K562 (cell line): ENCODE data around the gene FAM204A. TPM values are rescaled to one million over a fixed set of nuclear protein-coding genes. Genes with fewer than 3 reads are reported as not detected.

Source experiments
- ATAC-seq: fragments of 200-7000 bp; cut with Tn5 transposase; 3 replicates; pipeline ENCODE4 v1.9.1; 2020; ENCODE audit warnings: moderate library complexity
- BruUV-seq: library from RNA; stranded (reverse); fragments of 400-500 nt; replicated peaks from 2 replicates; lab custom pipeline; 2021; lab: Mats Ljungman, UMichigan
- CTCF ChIA-PET: fragments of 300-600 bp; formaldehyde crosslinking; extraction: SDS; loops from one replicate; lab custom pipeline; 2021; ENCODE audit warnings: low intra/inter-chr PET ratio; lab: Yijun Ruan, JAX
- POLR2A ChIA-PET: fragments of 300-600, 350-650 bp; sonication (Branson Sonifier 250); formaldehyde crosslinking; extraction: SDS; loops from one replicate; lab custom pipeline; 2021; ENCODE audit warnings: antibody characterized with exemption, inconsistent platforms; lab: Yijun Ruan, JAX
- DNase-seq, 4 experiments: peaks; one replicate each; pipeline versions ENCODE4 v3.0.0 to v3.0.0-alpha.2; 2011 to 2018; ENCODE audit warnings: low spot score in 3 of 4, mixed read lengths in 3 of 4; ENCODE audit errors: extremely low read depth in 1 of 4
- FAIRE-seq: peaks from 2 replicates; lab custom pipeline; 2011; peaks lifted over from hg19 to GRCh38; lab: Jason Lieb, UNC
- H2AFZ ChIP-seq: 2 replicates; pipeline ENCODE4 v1.6.0; 2011; ENCODE audit warnings: low read depth, low read length, control low read depth, inconsistent platforms
- H3K27ac ChIP-seq: fragments of 200-600 bp; 3 replicates; pipeline ENCODE4 v1.8.0; 2011; ENCODE audit warnings: low read depth, mild to moderate bottlenecking, control low read depth, inconsistent platforms, low read length, moderate library complexity, mixed read lengths; ENCODE audit errors: extremely low read depth
- H3K27me3 ChIP-seq, 2 experiments: fragments of 300-600 bp in 1 of 2; 2 replicates in 1 of 2; 3 replicates in 1 of 2; pipeline versions ENCODE4 v1.6.0 to v1.8.0; 2011; ENCODE audit warnings: inconsistent platforms in 2 of 2, low read length in 2 of 2, mild to moderate bottlenecking in 1 of 2, mixed read lengths in 1 of 2, moderate library complexity in 1 of 2; ENCODE audit not compliant: control insufficient read depth in 2 of 2, insufficient read depth in 2 of 2
- H3K36me3 ChIP-seq: fragments of 300-600 bp; 3 replicates; pipeline ENCODE4 v1.8.0; 2011; ENCODE audit warnings: mild to moderate bottlenecking, low read length, inconsistent platforms; ENCODE audit not compliant: control insufficient read depth, insufficient read depth
- H3K4me1 ChIP-seq, 2 experiments: fragments of 200-600 bp in 1 of 2; replicated peaks in 1 of 2; 2 replicates in 1 of 2; 3 replicates in 1 of 2; pipeline versions ENCODE4 v1.5.1 to v1.8.0; 2011; ENCODE audit warnings: inconsistent platforms in 2 of 2, low read length in 2 of 2, mild to moderate bottlenecking in 1 of 2, mixed read lengths in 1 of 2, moderate library complexity in 1 of 2; ENCODE audit not compliant: control insufficient read depth in 2 of 2, insufficient read depth in 2 of 2
- H3K4me2 ChIP-seq: 2 replicates; pipeline ENCODE4 v1.6.1; 2011; ENCODE audit warnings: low read length, control low read depth, inconsistent platforms, mixed read lengths; ENCODE audit not compliant: insufficient read depth
- H3K4me3 ChIP-seq: fragments of 200-600 bp; sonication (generic), shearing (Covaris generic); 2 replicates; pipeline ENCODE4 v1.5.1; 2016; ENCODE audit warnings: control low read depth, inconsistent platforms
- H3K79me2 ChIP-seq: fragments of 200-600 bp; 3 replicates; pipeline ENCODE4 v1.8.0; 2011; ENCODE audit warnings: low read length, inconsistent platforms; ENCODE audit not compliant: control insufficient read depth, insufficient read depth
- H3K9ac ChIP-seq, 2 experiments: 2 replicates each; pipeline versions ENCODE4 v1.6.0 to v1.6.1; 2011; ENCODE audit warnings: low read depth in 2 of 2, low read length in 2 of 2, control low read depth in 1 of 2, inconsistent platforms in 1 of 2, mild to moderate bottlenecking in 1 of 2, mixed read lengths in 1 of 2; ENCODE audit not compliant: insufficient read depth in 1 of 2
- H3K9me1 ChIP-seq: one replicate; pipeline ENCODE4 v1.6.0; 2011; ENCODE audit warnings: inconsistent platforms, mild to moderate bottlenecking, low read length, moderate library complexity; ENCODE audit not compliant: control insufficient read depth, insufficient read depth
- H3K9me3 ChIP-seq: replicated peaks from 2 replicates; pipeline ENCODE4 v1.5.1; 2011; ENCODE audit warnings: low read depth, low read length, inconsistent platforms; ENCODE audit not compliant: control insufficient read depth, insufficient read depth
- H4K20me1 ChIP-seq: replicated peaks from 2 replicates; pipeline ENCODE4 v1.6.1; 2011; ENCODE audit warnings: low read length, inconsistent platforms, mixed read lengths; ENCODE audit not compliant: control insufficient read depth, insufficient read depth
- CBX2 ChIP-seq: fragments of 200-600 bp; sonication (generic); IDR thresholded peaks from one replicate; pipeline ENCODE4 v1.6.1; 2012; ENCODE audit warnings: mild to moderate bottlenecking, low read length, inconsistent platforms; ENCODE audit not compliant: insufficient read depth, poor library complexity, severe bottlenecking
- EP400 ChIP-seq: fragments of 450-650 bp; IDR thresholded peaks from 2 replicates; pipeline ENCODE4 v1.6.1; 2017; ENCODE audit warnings: antibody characterized with exemption, mild to moderate bottlenecking, moderate library complexity
- HDAC6 ChIP-seq: IDR thresholded peaks from 2 replicates; pipeline ENCODE4 v1.6.1; 2012; ENCODE audit warnings: low read depth, mild to moderate bottlenecking, control low read depth, inconsistent platforms, low read length, moderate library complexity
- MAFF ChIP-seq: IDR thresholded peaks from 2 replicates; pipeline ENCODE4 v1.6.1; 2012; ENCODE audit warnings: low read length, improper control_type of control experiment
- MEF2D ChIP-seq: conservative IDR thresholded peaks from 2 replicates; pipeline ENCODE4 v1.6.1; 2016; ENCODE audit warnings: low read depth, missing genetic modification characterization, missing compliant biosample characterization
- MIER1 ChIP-seq: fragments of 450-650 bp; IDR thresholded peaks from 2 replicates; pipeline ENCODE4 v1.6.1; 2016; ENCODE audit warnings: antibody characterized with exemption, mild to moderate bottlenecking, low read depth
- POLR2G ChIP-seq: fragments of 200-400 bp; formaldehyde crosslinking; IDR thresholded peaks from 2 replicates; pipeline ENCODE4 v1.6.1; 2017; ENCODE audit warnings: low read depth, mild to moderate bottlenecking, antibody characterized with exemption, low read length, moderate library complexity
- SAFB2 ChIP-seq: fragments of 200-400 bp; formaldehyde crosslinking; IDR thresholded peaks from 2 replicates; pipeline ENCODE4 v1.6.1; 2018; ENCODE audit warnings: borderline replicate concordance, low read length, low read depth, moderate library complexity; ENCODE audit not compliant: severe bottlenecking
- TOE1 ChIP-seq, 2 experiments: fragments of 450-650 bp in 1 of 2; sonication (generic) in 1 of 2; formaldehyde crosslinking in 1 of 2; IDR thresholded peaks; 2 replicates each; pipeline versions ENCODE4 v1.7.1 to v1.8.0; 2016 to 2022; ENCODE audit warnings: borderline replicate concordance in 2 of 2, mild to moderate bottlenecking in 2 of 2, antibody characterized with exemption in 1 of 2, inconsistent platforms in 1 of 2, low read depth in 1 of 2, missing genetic modification reagents in 1 of 2, moderate library complexity in 1 of 2
- XRCC3 ChIP-seq: fragments of 450-650 bp; IDR thresholded peaks from 2 replicates; pipeline ENCODE4 v1.6.1; 2017; ENCODE audit warnings: mild to moderate bottlenecking, moderate library complexity
- ZFP1 ChIP-seq: fragments of 450-650 bp; formaldehyde crosslinking; IDR thresholded peaks from 2 replicates; pipeline ENCODE4 v1.4.0; 2020; ENCODE audit warnings: mild to moderate bottlenecking, mixed read lengths
- ZNF311 ChIP-seq: fragments of 250-450 bp; sonication (Bioruptor Pico); IDR thresholded peaks from 2 replicates; pipeline ENCODE4 v1.4.0; 2020; ENCODE audit warnings: mild to moderate bottlenecking, moderate library complexity
- ZNF507 ChIP-seq: conservative IDR thresholded peaks from 2 replicates; pipeline ENCODE4 v1.6.1; 2017; ENCODE audit warnings: missing genetic modification characterization, missing compliant biosample characterization
- ZNF668 ChIP-seq: fragments of 250-450 bp; sonication (Bioruptor Pico); IDR thresholded peaks from 2 replicates; pipeline ENCODE4 v1.8.0; 2022; ENCODE audit warnings: mild to moderate bottlenecking, inconsistent platforms
- WGBS: fragments of 100-300 bp; shearing (Covaris generic); methylation state at CpG from one replicate; pipeline ENCODE4 v1.1.6; 2016; ENCODE audit warnings: low coverage, mixed read lengths; ENCODE audit not compliant: insufficient coverage; ENCODE audit errors: missing lambda C conversion rate; 5-methylcytosine and 5-hydroxymethylcytosine counted together
- in situ Hi-C: fragments of 300-500 bp; cut with MboI; formaldehyde crosslinking; loops from 4 replicates; pipeline ENCODE4 v1.15.0; 2018; ENCODE audit warnings: inconsistent platforms, mixed read lengths
- intact Hi-C: fragments of 100-400 bp; cut with micrococcal nuclease; formaldehyde crosslinking; loops from 2 replicates; pipeline ENCODE4 v1.14.2; 2022
- polyA plus RNA-seq, 8 experiments: library from polyadenylated mRNA; depleted of rRNA in 4 of 8; stranded (reverse) in 5 of 8; unstranded in 3 of 8; fragments of >200 nt; fragmentation: Nextera tagmentation in 2 of 8; fragmentation: Illumina TruSeq in 1 of 8; extraction: Ambion mirVana in 2 of 8; extraction: Trizol in 1 of 8; gene quantifications; 2 replicates each; pipeline versions ENCODE4 v1.2.1 to v1.2.3, GENCODE V29; 2011 to 2014; ENCODE audit warnings: inconsistent platforms in 1 of 8, missing spikeins in 1 of 8
- total RNA-seq, 7 experiments: library from RNA; depleted of rRNA in 6 of 7; stranded (reverse); fragments of >200 nt in 6 of 7; fragmentation: Illumina TruSeq in 2 of 7; extraction: Trizol in 2 of 7; gene quantifications; 2 replicates each; pipeline versions ENCODE4 v1.2.1 to v1.2.3, GENCODE V29; 2011 to 2021; ENCODE audit warnings: low replicate concordance in 1 of 7
- TF ChIP-seq, protein P1 (sequence below): IDR thresholded peaks from 3 replicates; pipeline ENCODE4 v1.6.1; 2011; ENCODE audit warnings: borderline replicate concordance, mild to moderate bottlenecking; ENCODE audit not compliant: insufficient read length, insufficient read depth

FAM204A gene
- total and polyA plus RNA-seq, 9 of the 15 experiments (the other 6 are each of a cell fraction or from before 2014, with no cell fraction given) = 29.0 to 64.5 (median 44.9) TPM

DNA sequence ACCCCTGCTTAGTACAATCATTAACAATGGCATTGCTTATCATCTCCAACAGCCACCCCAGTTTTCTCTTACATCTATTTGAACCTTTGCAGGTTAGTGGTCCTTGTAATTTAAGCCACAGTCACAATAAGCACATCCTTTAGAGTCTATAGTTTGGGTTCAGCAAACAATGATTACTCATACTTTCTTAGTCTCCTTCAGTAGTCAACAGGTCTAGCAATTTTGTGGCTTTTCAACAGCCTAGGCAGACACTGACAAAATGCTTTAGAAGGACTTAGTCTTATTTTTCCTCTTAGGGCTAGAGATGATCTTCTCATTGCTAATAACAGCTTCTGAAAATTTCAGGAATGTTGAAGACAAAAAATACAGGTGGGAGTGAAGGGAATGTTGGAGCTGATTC lies 32.3 kb upstream of the FAM204A start:
- FAIRE-seq = no peak

DNA sequence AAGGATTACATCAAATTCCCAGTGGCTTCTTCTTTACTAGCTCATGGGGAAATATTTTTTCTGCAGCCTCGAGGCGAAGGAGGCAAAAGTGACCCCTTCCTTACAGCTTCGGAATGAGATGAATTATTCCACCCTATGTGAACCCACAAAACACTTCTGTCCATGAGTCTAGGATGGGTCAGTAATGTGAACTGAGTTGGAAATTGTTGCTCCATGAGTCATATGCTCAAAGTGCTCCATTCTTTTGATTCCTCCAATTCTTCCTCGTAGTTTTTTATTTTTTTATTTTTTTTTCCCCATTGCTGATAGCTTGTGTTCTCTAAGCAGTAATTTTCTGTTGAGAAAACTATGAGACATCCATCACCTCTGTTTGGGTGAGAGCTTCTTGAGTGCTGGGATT lies 31.7 kb upstream of the FAM204A start:
- FAIRE-seq (no peak), DNase-seq (no peak), ATAC-seq (no peak)
- Histone ChIP-seq H3K9me1 (no peaks in the 10 kb centered on the region), H3K9me3 (no peaks in the 10 kb centered on the region), H3K79me2 (no peaks in the 10 kb centered on the region), H3K4me2 (no peak overlapping the region), H3K9ac (no peak overlapping the region), H3K4me1 (no peaks in the 10 kb centered on the region), H3K27ac (no peak overlapping the region), H4K20me1 (no peaks in the 10 kb centered on the region), H3K27me3 (peaks cover 0 to 8% of the 10 kb centered on the region in 2 experiments; a peak in 2 of 5 replicates), H3K4me3 (no peak overlapping the region), H2AFZ (no peak overlapping the region), H3K36me3 (no peaks in the 10 kb centered on the region)
- POLR2A ChIA-PET = interaction anchor here (0.6 to 0.9 kb wide), 2 partner anchors 11 to 12 kb away, joined by 3 read pairs; no protein-coding TSS in a partner anchor
- TF ChIP-seq POLR2G (no peak), MAFF (no peak), SAFB2 (no peak), ZFP1 (CRISPR knock-in tag) (no peak), HDAC6 (no peak), ZNF507 (no peak), TOE1 (IDR thresholded peaks at IDR 0.05; ENCODE audit: borderline replicate concordance) (no peak), TOE1 (CRISPR knock-in tag; IDR thresholded peaks at IDR 0.05; ENCODE audit: borderline replicate concordance, low read depth) (no peak), ZNF311 (CRISPR knock-in tag) (no peak), EP400 (no peak), CBX2 (no peak), MEF2D (tag) (no peak), ZNF668 (no peak)
- TF ChIP-seq, protein P1, sequence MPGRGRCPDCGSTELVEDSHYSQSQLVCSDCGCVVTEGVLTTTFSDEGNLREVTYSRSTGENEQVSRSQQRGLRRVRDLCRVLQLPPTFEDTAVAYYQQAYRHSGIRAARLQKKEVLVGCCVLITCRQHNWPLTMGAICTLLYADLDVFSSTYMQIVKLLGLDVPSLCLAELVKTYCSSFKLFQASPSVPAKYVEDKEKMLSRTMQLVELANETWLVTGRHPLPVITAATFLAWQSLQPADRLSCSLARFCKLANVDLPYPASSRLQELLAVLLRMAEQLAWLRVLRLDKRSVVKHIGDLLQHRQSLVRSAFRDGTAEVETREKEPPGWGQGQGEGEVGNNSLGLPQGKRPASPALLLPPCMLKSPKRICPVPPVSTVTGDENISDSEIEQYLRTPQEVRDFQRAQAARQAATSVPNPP = no peak
- WGBS = 0% methylated on average over 4 of the region's 4 CpGs
- BruUV-seq = no TSS peak
- intact Hi-C loops (no loop called here), in situ Hi-C loops (no loop called here)
- CTCF ChIA-PET = no interaction called here

More for the DNA sequence above, 32.3 kb upstream of the FAM204A start:
- BruUV-seq = no TSS peak
- no peaks in the 10 kb centered on the region for H3K9me3 ChIP-seq
- H2AFZ ChIP-seq = no peak overlapping the region
- H3K36me3 ChIP-seq = no peaks in the 10 kb centered on the region
- H3K9ac ChIP-seq = no peak overlapping the region
- CTCF ChIA-PET = no interaction called here
- no peak for DNase-seq
- no peaks in the 10 kb centered on the region for H4K20me1 ChIP-seq
- peaks cover 0 to 8% of the 10 kb centered on the region in 2 experiments; a peak in 2 of 5 replicates for H3K27me3 ChIP-seq
- ATAC-seq = no peak
- no peak overlapping the region for H3K4me2 ChIP-seq
- no peak for TF ChIP-seq MIER1
- no peak for TF ChIP-seq XRCC3
- H3K9me1 ChIP-seq = no peaks in the 10 kb centered on the region
- POLR2A ChIA-PET = interaction anchor here (0.6 kb wide), 1 partner anchor 11 kb away, joined by 3 read pairs; no protein-coding TSS in a partner anchor
- no peaks in the 10 kb centered on the region for H3K79me2 ChIP-seq
- no peak overlapping the region for H3K4me3 ChIP-seq
- in situ Hi-C loops = no loop called here
- H3K27ac ChIP-seq = no peak overlapping the region
- intact Hi-C loops = no loop called here
- no peaks in the 10 kb centered on the region for H3K4me1 ChIP-seq
